Prostate gland (tissue), 2 donors: ENCODE results near the gene PDS5B.

Experiments
- POLR2A ChIP-seq: fragments of 450-650 bp; IDR thresholded peaks from one replicate; pipeline ENCODE4 v1.6.1; 2016; ENCODE audit warnings: antibody characterized with exemption, mild to moderate bottlenecking
- TF ChIP-seq, protein P1 (sequence below), 4 experiments: fragments of 200-600 bp in 2 of 4; fragments of 450-650 bp in 2 of 4; sonication (generic) in 2 of 4; IDR thresholded peaks; 1 replicate in 3 of 4; 2 replicates in 1 of 4; pipeline ENCODE4 v1.5.1; 2016 to 2019; ENCODE audit warnings: antibody characterized with exemption in 4 of 4, mild to moderate bottlenecking in 2 of 4, moderate library complexity in 2 of 4

GRCh38 chr13:32821149-32821688 is 235.0 kb downstream of the PDS5B start:
- TF ChIP-seq, protein P1, sequence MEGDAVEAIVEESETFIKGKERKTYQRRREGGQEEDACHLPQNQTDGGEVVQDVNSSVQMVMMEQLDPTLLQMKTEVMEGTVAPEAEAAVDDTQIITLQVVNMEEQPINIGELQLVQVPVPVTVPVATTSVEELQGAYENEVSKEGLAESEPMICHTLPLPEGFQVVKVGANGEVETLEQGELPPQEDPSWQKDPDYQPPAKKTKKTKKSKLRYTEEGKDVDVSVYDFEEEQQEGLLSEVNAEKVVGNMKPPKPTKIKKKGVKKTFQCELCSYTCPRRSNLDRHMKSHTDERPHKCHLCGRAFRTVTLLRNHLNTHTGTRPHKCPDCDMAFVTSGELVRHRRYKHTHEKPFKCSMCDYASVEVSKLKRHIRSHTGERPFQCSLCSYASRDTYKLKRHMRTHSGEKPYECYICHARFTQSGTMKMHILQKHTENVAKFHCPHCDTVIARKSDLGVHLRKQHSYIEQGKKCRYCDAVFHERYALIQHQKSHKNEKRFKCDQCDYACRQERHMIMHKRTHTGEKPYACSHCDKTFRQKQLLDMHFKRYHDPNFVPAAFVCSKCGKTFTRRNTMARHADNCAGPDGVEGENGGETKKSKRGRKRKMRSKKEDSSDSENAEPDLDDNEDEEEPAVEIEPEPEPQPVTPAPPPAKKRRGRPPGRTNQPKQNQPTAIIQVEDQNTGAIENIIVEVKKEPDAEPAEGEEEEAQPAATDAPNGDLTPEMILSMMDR (IDR thresholded peaks at IDR 0.05) = no peak
- TF ChIP-seq POLR2A = no peak
